LHCN-M2 (cell line): Measurements from ENCODE around the gene CD1D. TPM values are rescaled to one million over a fixed set of nuclear protein-coding genes. Genes with fewer than 3 reads are reported as not detected.

Experiments used
- total RNA-seq: library from RNA; depleted of rRNA; stranded (reverse); fragments of >200 nt; gene quantifications from 2 replicates; pipeline ENCODE4 v1.2.3, GENCODE V29; 2014; rRNA removed

CD1D gene
- total RNA-seq, 1 experiment from 2014 or later, result 0.11 TPM

Other genes with a start within 250 kb of the CD1D start
- gene KIRREL1, start 187.2 kb upstream of the CD1D start, total RNA-seq, result 78.8 and 79.9 TPM in 2 replicates
- not detected in 2 replicates for gene CD1A, start 73.5 kb downstream of the CD1D start, total RNA-seq
- gene CD1C, start 109.0 kb downstream of the CD1D start, total RNA-seq, result not detected in 2 replicates
- gene CD1B, start 150.6 kb downstream of the CD1D start, total RNA-seq, result not detected in 2 replicates
- not detected in 2 replicates for gene CD1E, start 173.0 kb downstream of the CD1D start, total RNA-seq
- gene OR10T2, start 218.6 kb downstream of the CD1D start, total RNA-seq, result not detected in 2 replicates
- gene OR10K2, start 245.3 kb downstream of the CD1D start, total RNA-seq, result not detected in 2 replicates